HEK293 (cell line): ENCODE data around the gene LAPTM4A.

ENCODE experiments used
- AEBP2 ChIP-seq: fragments of 450-650 bp; formaldehyde crosslinking; IDR thresholded peaks from 2 replicates; pipeline ENCODE4 v1.5.1; 2016; ENCODE audit warnings: missing biosample characterization, missing genetic modification characterization, borderline replicate concordance
- BCL11A ChIP-seq: fragments of 450-650 bp; formaldehyde crosslinking; IDR thresholded peaks from 2 replicates; pipeline ENCODE4 v1.5.1; 2016; ENCODE audit warnings: low read depth, missing biosample characterization, missing genetic modification characterization
- BCL11B ChIP-seq: fragments of 450-650 bp; formaldehyde crosslinking; IDR thresholded peaks from 2 replicates; pipeline ENCODE4 v1.5.1; 2016; ENCODE audit warnings: low read depth, missing biosample characterization, missing genetic modification characterization
- KLF17 ChIP-seq: fragments of 450-650 bp; formaldehyde crosslinking; IDR thresholded peaks from 2 replicates; pipeline ENCODE4 v1.5.1; 2016; ENCODE audit warnings: missing biosample characterization, missing genetic modification characterization
- KLF7 ChIP-seq: fragments of 450-650 bp; formaldehyde crosslinking; IDR thresholded peaks from 2 replicates; pipeline ENCODE4 v1.5.1; 2016; ENCODE audit warnings: missing biosample characterization, missing genetic modification characterization, borderline replicate concordance
- PRDM6 ChIP-seq: fragments of 450-650 bp; formaldehyde crosslinking; IDR thresholded peaks from 2 replicates; pipeline ENCODE4 v1.5.1; 2017; ENCODE audit warnings: missing biosample characterization, missing genetic modification characterization
- RBAK ChIP-seq: fragments of 450-650 bp; formaldehyde crosslinking; IDR thresholded peaks from 2 replicates; pipeline ENCODE4 v1.5.1; 2016; ENCODE audit warnings: missing biosample characterization, missing genetic modification characterization
- ZFP69B ChIP-seq: fragments of 450-650 bp; formaldehyde crosslinking; IDR thresholded peaks from 2 replicates; pipeline ENCODE4 v1.5.1; 2016; ENCODE audit warnings: missing biosample characterization, missing genetic modification characterization
- ZNF121 ChIP-seq: fragments of 450-650 bp; formaldehyde crosslinking; IDR thresholded peaks from 2 replicates; pipeline ENCODE4 v1.5.1; 2016; ENCODE audit warnings: missing biosample characterization, missing genetic modification characterization
- ZNF157 ChIP-seq: fragments of 450-650 bp; formaldehyde crosslinking; IDR thresholded peaks from 2 replicates; pipeline ENCODE4 v1.5.1; 2016; ENCODE audit warnings: missing biosample characterization, missing genetic modification characterization
- ZNF19 ChIP-seq: fragments of 450-650 bp; formaldehyde crosslinking; IDR thresholded peaks from 2 replicates; pipeline ENCODE4; 2016; ENCODE audit warnings: missing biosample characterization, missing genetic modification characterization, low read depth
- ZNF2 ChIP-seq: fragments of 450-650 bp; formaldehyde crosslinking; IDR thresholded peaks from 2 replicates; pipeline ENCODE4 v1.5.1; 2016; ENCODE audit warnings: missing biosample characterization, missing genetic modification characterization
- ZNF311 ChIP-seq: fragments of 450-650 bp; formaldehyde crosslinking; IDR thresholded peaks from 2 replicates; pipeline ENCODE4 v1.5.1; 2017; ENCODE audit warnings: missing biosample characterization, missing genetic modification characterization, borderline replicate concordance
- ZNF416 ChIP-seq: fragments of 450-650 bp; formaldehyde crosslinking; IDR thresholded peaks from 2 replicates; pipeline ENCODE4 v1.5.1; 2016; ENCODE audit warnings: missing biosample characterization, missing genetic modification characterization
- ZNF433 ChIP-seq: fragments of 450-650 bp; formaldehyde crosslinking; IDR thresholded peaks from 2 replicates; pipeline ENCODE4 v1.5.1; 2016; ENCODE audit warnings: missing biosample characterization, missing genetic modification characterization, low read depth
- ZNF513 ChIP-seq: fragments of 450-650 bp; IDR thresholded peaks from 2 replicates; pipeline ENCODE4 v1.5.1; 2018; ENCODE audit warnings: missing biosample characterization, missing genetic modification characterization
- ZNF529 ChIP-seq: fragments of 450-650 bp; formaldehyde crosslinking; IDR thresholded peaks from 2 replicates; pipeline ENCODE4 v1.5.1; 2017; ENCODE audit warnings: missing genetic modification characterization, missing biosample characterization; ENCODE audit not compliant: insufficient replicate concordance
- ZNF555 ChIP-seq: fragments of 450-650 bp; formaldehyde crosslinking; conservative IDR thresholded peaks from 2 replicates; pipeline ENCODE4 v1.5.1; 2017; ENCODE audit warnings: missing biosample characterization, mild to moderate bottlenecking, missing genetic modification characterization, inconsistent platforms
- ZNF639 ChIP-seq: fragments of 450-650 bp; formaldehyde crosslinking; IDR thresholded peaks from 2 replicates; pipeline ENCODE4 v1.5.1; 2016; ENCODE audit warnings: missing biosample characterization, missing genetic modification characterization
- ZNF654 ChIP-seq: fragments of 450-650 bp; formaldehyde crosslinking; IDR thresholded peaks from 2 replicates; pipeline ENCODE4 v1.5.1; 2016; ENCODE audit warnings: low read depth, missing biosample characterization, missing genetic modification characterization
- ZNF660 ChIP-seq: fragments of 450-650 bp; IDR thresholded peaks from 2 replicates; pipeline ENCODE4 v1.5.1; 2018; ENCODE audit warnings: missing biosample characterization, mild to moderate bottlenecking, missing genetic modification characterization
- ZNF707 ChIP-seq: fragments of 450-650 bp; formaldehyde crosslinking; IDR thresholded peaks from 2 replicates; pipeline ENCODE4 v1.5.1; 2016; ENCODE audit warnings: missing biosample characterization, missing genetic modification characterization
- ZNF830 ChIP-seq: fragments of 450-650 bp; IDR thresholded peaks from 2 replicates; pipeline ENCODE4 v1.5.0; 2018; ENCODE audit warnings: missing biosample characterization, missing genetic modification characterization, low read depth, mild to moderate bottlenecking, moderate library complexity
- TF ChIP-seq, protein P1 (sequence below): fragments of 450-650 bp; formaldehyde crosslinking; IDR thresholded peaks from 2 replicates; pipeline ENCODE4 v1.5.1; 2016; ENCODE audit warnings: missing biosample characterization, missing genetic modification characterization
- TF ChIP-seq, protein P2 (sequence below): fragments of 450-650 bp; formaldehyde crosslinking; IDR thresholded peaks from 2 replicates; pipeline ENCODE4 v1.5.1; 2016; ENCODE audit warnings: missing biosample characterization, missing genetic modification characterization

Gene LAPTM4A

DNA sequence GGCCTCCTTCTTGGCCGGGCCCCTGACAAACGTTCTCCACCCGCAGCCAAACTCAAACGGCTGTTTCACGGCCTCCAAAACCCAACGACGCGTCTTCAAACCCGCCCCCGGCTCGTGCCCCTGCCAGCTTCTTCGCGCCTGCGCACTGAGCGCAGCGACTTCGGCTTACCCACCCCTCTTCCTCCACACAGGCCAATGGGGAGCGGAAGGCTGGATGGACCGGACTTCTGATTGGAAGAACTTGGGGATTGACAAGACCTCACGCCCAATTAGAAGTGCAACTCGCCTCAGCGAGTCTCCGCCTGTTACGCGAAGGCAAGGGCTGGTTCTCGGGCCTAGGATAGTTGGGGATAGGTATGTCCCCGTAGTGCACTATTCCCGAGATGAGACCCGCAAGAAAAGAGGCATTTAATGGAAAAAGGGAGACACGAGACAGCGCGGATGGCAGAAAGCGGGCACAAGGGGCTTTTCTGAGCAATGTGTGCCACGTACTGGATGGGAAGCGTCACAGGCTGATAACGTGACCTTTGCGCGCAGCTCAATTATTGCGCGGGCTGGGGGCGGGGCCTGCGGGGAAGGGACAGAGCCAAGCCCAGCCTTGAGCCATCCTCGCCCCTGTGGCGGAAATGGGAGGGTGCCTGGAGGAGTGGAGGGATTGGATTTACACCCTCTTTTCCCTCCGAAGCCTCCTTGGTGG, at the start of gene LAPTM4A (continued):
- TF ChIP-seq PRDM6 (tag by site-specific recombination), result no peak
- TF ChIP-seq ZNF660 (tag by site-specific recombination), result no peak
- no peak for TF ChIP-seq ZNF555 (tag by site-specific recombination)
- TF ChIP-seq RBAK (tag by site-specific recombination), result no peak
- TF ChIP-seq KLF7 (tag by site-specific recombination), result no peak
- TF ChIP-seq ZNF639 (tag by site-specific recombination), result 0 out of 2 replicates have a peak, but pooled peaks have one; percentile 20
- no peak for TF ChIP-seq ZNF19
- TF ChIP-seq ZNF433 (tag by site-specific recombination), result no peak
- no peak for TF ChIP-seq ZNF707 (tag by site-specific recombination)
- no peak for TF ChIP-seq ZNF121
- TF ChIP-seq ZNF529 (tag by site-specific recombination), result no peak
- TF ChIP-seq ZNF311, result no peak
- peak; percentile 71; the same call in 1 of the 2 replicates for TF ChIP-seq BCL11B (tag by site-specific recombination)
- no peak for TF ChIP-seq ZNF416
- TF ChIP-seq ZFP69B (tag by site-specific recombination), result no peak
- TF ChIP-seq, protein P1, sequence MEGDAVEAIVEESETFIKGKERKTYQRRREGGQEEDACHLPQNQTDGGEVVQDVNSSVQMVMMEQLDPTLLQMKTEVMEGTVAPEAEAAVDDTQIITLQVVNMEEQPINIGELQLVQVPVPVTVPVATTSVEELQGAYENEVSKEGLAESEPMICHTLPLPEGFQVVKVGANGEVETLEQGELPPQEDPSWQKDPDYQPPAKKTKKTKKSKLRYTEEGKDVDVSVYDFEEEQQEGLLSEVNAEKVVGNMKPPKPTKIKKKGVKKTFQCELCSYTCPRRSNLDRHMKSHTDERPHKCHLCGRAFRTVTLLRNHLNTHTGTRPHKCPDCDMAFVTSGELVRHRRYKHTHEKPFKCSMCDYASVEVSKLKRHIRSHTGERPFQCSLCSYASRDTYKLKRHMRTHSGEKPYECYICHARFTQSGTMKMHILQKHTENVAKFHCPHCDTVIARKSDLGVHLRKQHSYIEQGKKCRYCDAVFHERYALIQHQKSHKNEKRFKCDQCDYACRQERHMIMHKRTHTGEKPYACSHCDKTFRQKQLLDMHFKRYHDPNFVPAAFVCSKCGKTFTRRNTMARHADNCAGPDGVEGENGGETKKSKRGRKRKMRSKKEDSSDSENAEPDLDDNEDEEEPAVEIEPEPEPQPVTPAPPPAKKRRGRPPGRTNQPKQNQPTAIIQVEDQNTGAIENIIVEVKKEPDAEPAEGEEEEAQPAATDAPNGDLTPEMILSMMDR (tag by site-specific recombination), result 0 out of 2 replicates have a peak, but pooled peaks have one; percentile 9
- TF ChIP-seq ZNF654 (tag by site-specific recombination), result no peak
- no peak for TF ChIP-seq ZNF157 (tag by site-specific recombination)
- TF ChIP-seq ZNF513 (tag by site-specific recombination), result no peak
- no peak for TF ChIP-seq AEBP2 (tag by site-specific recombination)
- TF ChIP-seq, protein P2, sequence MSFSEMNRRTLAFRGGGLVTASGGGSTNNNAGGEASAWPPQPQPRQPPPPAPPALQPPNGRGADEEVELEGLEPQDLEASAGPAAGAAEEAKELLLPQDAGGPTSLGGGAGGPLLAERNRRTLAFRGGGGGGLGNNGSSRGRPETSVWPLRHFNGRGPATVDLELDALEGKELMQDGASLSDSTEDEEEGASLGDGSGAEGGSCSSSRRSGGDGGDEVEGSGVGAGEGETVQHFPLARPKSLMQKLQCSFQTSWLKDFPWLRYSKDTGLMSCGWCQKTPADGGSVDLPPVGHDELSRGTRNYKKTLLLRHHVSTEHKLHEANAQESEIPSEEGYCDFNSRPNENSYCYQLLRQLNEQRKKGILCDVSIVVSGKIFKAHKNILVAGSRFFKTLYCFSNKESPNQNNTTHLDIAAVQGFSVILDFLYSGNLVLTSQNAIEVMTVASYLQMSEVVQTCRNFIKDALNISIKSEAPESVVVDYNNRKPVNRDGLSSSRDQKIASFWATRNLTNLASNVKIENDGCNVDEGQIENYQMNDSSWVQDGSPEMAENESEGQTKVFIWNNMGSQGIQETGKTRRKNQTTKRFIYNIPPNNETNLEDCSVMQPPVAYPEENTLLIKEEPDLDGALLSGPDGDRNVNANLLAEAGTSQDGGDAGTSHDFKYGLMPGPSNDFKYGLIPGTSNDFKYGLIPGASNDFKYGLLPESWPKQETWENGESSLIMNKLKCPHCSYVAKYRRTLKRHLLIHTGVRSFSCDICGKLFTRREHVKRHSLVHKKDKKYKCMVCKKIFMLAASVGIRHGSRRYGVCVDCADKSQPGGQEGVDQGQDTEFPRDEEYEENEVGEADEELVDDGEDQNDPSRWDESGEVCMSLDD (tag by site-specific recombination), result no peak
- TF ChIP-seq KLF17 (tag by site-specific recombination), result peak; percentile 69
- TF ChIP-seq ZNF2, result 0 out of 2 replicates have a peak, but pooled peaks have one; percentile 53
- TF ChIP-seq BCL11A (tag by site-specific recombination), result peak; percentile 62; the same call in 1 of the 2 replicates
- TF ChIP-seq ZNF830 (tag by site-specific recombination), result no peak
